ENCODE results near the gene FAM227A. TPM values are rescaled to one million over a fixed set of nuclear protein-coding genes. Genes with fewer than 3 reads are reported as not detected.

FAM227A gene
- total and polyA plus RNA-seq, 2 of the 13 experiments (the other 11 are each of a cell fraction or from before 2014, with no cell fraction given) = 1.0 to 1.5 TPM

DNA sequence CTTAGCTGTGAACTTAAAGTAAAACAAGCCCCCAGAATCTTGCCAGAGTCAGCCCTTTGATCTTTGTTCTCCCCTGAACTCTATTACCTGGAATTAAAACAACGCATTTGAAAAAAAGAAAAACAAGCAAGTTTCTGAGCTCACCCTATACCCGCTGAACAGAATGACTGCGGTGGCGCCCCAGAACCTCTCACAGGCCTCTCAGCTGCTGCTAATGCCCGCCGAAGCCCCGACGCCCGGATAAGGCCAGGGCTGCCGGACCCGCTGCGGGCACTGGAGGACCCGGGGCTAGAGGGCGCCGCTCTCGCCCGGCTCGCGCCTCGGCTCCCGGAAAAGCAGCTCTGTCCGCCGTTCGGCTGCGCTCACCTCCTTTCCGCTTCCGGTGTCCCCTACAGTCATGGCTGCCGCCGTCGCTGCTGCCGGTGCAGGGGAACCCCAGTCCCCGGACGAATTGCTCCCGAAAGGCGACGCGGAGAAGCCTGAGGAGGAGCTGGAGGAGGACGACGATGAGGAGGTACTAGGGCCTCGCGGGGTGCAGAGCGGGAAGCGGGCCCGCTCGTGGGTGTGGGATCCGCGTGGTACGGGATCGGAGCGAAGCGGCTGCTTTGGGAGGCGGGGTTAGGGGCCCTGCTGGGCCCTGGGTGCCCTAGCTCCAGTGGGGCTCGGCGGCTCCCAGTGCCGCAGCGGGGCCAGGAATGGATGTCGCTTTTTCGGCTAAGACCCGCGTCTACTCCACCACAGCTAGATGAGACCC, 25.6 kb upstream of the FAM227A start, which contains the start of gene TOMM22 (continued):
- TF ChIP-seq ZNF318 (CRISPR knock-in tag; IDR thresholded peaks at IDR 0.05) (no peak), ZKSCAN1 (IDR thresholded peaks at IDR 0.05; ENCODE audit: low read length) (peak; percentile 45), ZNF749 (CRISPR knock-in tag; IDR thresholded peaks at IDR 0.05; ENCODE audit: borderline replicate concordance) (peak; percentile 85; the same call in 1 of the 2 replicates), ZNF709 (CRISPR knock-in tag; IDR thresholded peaks at IDR 0.05) (peak; percentile 59; the same call in 1 of the 2 replicates), ZNF598 (CRISPR knock-in tag; IDR thresholded peaks at IDR 0.05; ENCODE audit: borderline replicate concordance) (peak; percentile 91), ZNF292 (CRISPR knock-in tag; IDR thresholded peaks at IDR 0.05; ENCODE audit: borderline replicate concordance, low read depth) (no peak)
- TF ChIP-seq, protein P1, sequence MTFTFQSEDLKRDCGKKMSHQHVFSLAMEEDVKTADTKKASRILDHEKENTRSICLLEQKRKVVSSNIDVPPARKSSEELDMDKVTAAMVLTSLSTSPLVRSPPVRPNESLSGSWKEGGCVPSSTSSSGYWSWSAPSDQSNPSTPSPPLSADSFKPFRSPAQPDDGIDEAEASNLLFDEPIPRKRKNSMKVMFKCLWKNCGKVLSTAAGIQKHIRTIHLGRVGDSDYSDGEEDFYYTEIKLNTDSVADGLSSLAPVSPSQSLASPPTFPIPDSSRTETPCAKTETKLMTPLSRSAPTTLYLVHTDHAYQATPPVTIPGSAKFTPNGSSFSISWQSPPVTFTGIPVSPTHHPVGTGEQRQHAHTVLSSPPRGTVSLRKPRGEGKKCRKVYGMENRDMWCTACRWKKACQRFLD (CRISPR knock-in tag; IDR thresholded peaks at IDR 0.05; ENCODE audit: borderline replicate concordance) = no peak; the same call in 1 of the 2 replicates
- TF ChIP-seq, protein P2, sequence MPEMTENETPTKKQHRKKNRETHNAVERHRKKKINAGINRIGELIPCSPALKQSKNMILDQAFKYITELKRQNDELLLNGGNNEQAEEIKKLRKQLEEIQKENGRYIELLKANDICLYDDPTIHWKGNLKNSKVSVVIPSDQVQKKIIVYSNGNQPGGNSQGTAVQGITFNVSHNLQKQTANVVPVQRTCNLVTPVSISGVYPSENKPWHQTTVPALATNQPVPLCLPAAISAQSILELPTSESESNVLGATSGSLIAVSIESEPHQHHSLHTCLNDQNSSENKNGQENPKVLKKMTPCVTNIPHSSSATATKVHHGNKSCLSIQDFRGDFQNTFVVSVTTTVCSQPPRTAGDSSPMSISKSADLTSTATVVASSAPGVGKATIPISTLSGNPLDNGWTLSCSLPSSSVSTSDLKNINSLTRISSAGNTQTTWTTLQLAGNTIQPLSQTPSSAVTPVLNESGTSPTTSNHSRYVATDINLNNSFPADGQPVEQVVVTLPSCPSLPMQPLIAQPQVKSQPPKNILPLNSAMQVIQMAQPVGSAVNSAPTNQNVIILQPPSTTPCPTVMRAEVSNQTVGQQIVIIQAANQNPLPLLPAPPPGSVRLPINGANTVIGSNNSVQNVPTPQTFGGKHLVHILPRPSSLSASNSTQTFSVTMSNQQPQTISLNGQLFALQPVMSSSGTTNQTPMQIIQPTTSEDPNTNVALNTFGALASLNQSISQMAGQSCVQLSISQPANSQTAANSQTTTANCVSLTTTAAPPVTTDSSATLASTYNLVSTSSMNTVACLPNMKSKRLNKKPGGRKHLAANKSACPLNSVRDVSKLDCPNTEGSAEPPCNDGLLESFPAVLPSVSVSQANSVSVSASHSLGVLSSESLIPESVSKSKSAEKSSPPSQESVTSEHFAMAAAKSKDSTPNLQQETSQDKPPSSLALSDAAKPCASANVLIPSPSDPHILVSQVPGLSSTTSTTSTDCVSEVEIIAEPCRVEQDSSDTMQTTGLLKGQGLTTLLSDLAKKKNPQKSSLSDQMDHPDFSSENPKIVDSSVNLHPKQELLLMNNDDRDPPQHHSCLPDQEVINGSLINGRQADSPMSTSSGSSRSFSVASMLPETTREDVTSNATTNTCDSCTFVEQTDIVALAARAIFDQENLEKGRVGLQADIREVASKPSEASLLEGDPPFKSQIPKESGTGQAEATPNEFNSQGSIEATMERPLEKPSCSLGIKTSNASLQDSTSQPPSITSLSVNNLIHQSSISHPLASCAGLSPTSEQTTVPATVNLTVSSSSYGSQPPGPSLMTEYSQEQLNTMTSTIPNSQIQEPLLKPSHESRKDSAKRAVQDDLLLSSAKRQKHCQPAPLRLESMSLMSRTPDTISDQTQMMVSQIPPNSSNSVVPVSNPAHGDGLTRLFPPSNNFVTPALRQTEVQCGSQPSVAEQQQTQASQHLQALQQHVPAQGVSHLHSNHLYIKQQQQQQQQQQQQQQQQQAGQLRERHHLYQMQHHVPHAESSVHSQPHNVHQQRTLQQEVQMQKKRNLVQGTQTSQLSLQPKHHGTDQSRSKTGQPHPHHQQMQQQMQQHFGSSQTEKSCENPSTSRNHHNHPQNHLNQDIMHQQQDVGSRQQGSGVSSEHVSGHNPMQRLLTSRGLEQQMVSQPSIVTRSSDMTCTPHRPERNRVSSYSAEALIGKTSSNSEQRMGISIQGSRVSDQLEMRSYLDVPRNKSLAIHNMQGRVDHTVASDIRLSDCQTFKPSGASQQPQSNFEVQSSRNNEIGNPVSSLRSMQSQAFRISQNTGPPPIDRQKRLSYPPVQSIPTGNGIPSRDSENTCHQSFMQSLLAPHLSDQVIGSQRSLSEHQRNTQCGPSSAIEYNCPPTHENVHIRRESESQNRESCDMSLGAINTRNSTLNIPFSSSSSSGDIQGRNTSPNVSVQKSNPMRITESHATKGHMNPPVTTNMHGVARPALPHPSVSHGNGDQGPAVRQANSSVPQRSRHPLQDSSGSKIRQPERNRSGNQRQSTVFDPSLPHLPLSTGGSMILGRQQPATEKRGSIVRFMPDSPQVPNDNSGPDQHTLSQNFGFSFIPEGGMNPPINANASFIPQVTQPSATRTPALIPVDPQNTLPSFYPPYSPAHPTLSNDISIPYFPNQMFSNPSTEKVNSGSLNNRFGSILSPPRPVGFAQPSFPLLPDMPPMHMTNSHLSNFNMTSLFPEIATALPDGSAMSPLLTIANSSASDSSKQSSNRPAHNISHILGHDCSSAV (CRISPR knock-in tag; IDR thresholded peaks at IDR 0.05; ENCODE audit: borderline replicate concordance) = 0 out of 2 replicates have a peak, but pooled peaks have one; percentile 26

All from HepG2 (cell line).